Fibroblast of the aortic adventitia (primary cell): ENCODE measurements around the gene CEP192. TPM values are rescaled to one million over a fixed set of nuclear protein-coding genes. Genes with fewer than 3 reads are reported as not detected.

Experiments
- DNase-seq: peaks from one replicate; pipeline ENCODE4 v3.0.0-alpha.2; 2010; ENCODE audit warnings: low read depth
- H3K4me3 ChIP-seq: 2 replicates; pipeline ENCODE4 v1.5.1; 2011; ENCODE audit warnings: low read depth, mild to moderate bottlenecking, control low read depth, low read length, moderate library complexity
- CTCF ChIP-seq: IDR thresholded peaks from 2 replicates; pipeline ENCODE4 v1.5.1; 2011; ENCODE audit warnings: mild to moderate bottlenecking, low read length, control low read depth, inconsistent platforms; ENCODE audit not compliant: insufficient read depth
- total RNA-seq: library from RNA; depleted of rRNA; stranded (reverse); fragments of >200 nt; gene quantifications from 2 replicates; pipeline ENCODE4 v1.2.3, GENCODE V29; 2012; ENCODE audit warnings: low replicate concordance

Gene CEP192
- total RNA-seq, 1 donor: 38.3 TPM

DNA sequence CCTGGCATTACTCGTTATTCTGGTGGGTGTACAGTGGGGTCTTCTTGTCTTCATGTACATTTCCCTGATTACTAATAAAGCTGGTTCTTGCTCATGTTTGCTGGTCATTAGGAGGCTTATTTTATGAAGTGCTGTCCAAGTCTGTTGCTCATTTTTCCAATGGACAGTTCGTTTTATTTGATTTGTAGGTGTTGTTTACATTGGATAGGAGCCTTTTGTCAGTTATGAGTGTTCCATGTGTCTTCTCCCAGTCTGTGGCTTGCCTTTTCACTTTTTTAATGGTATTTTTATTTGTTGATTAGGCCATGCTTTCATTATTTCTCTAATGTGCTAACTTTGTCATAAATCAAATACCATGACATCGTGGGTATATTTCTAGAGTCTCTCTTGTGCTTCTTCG is 51.9 kb downstream of the CEP192 start:
- H3K4me3 ChIP-seq: no peak overlapping the region
- no peak for TF ChIP-seq CTCF
- no peak for DNase-seq

DNA sequence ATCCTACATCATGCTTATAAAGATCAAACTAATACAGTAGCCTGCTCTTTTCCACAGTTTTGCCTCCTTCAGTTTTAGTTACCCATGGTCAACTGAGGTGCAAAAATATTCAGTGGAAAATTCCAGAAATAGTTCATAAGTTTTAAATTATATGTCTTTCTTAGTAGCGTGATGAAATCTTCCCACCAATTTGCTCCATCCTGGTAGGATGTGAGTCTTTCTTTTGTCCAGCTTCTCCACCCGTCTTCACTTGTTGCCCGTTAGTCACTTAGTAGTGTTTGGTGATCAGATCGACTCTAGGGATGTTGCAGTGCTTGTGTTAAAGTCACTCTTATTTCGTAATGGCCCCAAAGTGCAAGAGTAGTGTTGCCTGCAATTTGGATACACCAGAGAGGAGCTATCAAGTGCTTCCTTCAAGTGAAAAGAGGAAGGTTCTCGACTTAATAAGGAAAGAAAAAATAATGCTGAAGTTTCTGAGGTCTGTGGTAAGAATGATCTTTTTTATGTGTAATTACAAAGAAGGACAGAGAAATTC is 57.0 kb downstream of the CEP192 start:
- H3K4me3 ChIP-seq: no peak overlapping the region
- TF ChIP-seq CTCF: no peak
- no peak for DNase-seq

- H3K4me3 ChIP-seq: no peak overlapping the region
- no peak for TF ChIP-seq CTCF
Measured at GRCh38 chr18:13051159-13051558, 60.0 kb downstream of the CEP192 start.

GRCh38 chr18:13051950-13052349 is 60.8 kb downstream of the CEP192 start:
- no peak overlapping the region for H3K4me3 ChIP-seq
- TF ChIP-seq CTCF: no peak
- DNase-seq: no peak

More at GRCh38 chr18:13051159-13051558, 60.0 kb downstream of the CEP192 start:
- DNase-seq: no peak

DNA sequence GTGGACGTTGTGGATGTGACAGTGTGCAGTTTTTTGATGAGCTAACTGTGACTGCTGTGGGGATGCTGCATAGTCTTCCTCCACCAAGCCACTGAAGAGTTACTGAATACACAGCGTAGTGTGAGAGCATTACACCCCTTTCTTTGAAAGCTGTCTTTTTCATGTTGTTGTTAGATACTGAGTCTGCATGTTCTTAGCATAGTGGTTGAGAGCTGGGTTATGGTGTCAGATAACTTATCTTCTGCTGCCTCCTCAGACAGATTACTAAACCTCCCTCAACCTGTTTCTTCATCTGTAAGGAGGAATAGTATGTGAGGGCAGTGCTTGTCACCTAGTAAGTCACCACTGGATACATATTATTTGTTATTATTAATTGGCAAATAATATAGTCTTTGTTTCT is 63.2 kb downstream of the CEP192 start:
- no peak for TF ChIP-seq CTCF

GRCh38 chr18:13061630-13062189 is 70.5 kb downstream of the CEP192 start:
- H3K4me3 ChIP-seq: no peak overlapping the region
- DNase-seq: no peak
- TF ChIP-seq CTCF: no peak

More for the DNA sequence above, 63.2 kb downstream of the CEP192 start:
- no peak overlapping the region for H3K4me3 ChIP-seq
- no peak for DNase-seq

- no peak for TF ChIP-seq CTCF
- H3K4me3 ChIP-seq: no peak overlapping the region
- DNase-seq: no peak
Measured at GRCh38 chr18:13067124-13067523, 76.0 kb downstream of the CEP192 start.
